SU-DHL-6 (cell line): ENCODE data around the gene SCAMP5.

ENCODE experiments used
- H2AFZ ChIP-seq: fragments of 200-600 bp; sonication (generic); 2 replicates; pipeline ENCODE4 v1.6.1; 2014; ENCODE audit warnings: low read depth, mild to moderate bottlenecking, moderate library complexity, mixed read lengths, antibody characterized with exemption, low read length; ENCODE audit not compliant: severe bottlenecking
- H3F3A ChIP-seq: fragments of 200-600 bp; shearing (Covaris generic); 2 replicates; pipeline ENCODE4 v1.6.0; 2016; ENCODE audit warnings: antibody characterized with exemption, mild to moderate bottlenecking; ENCODE audit not compliant: insufficient read depth
- H3K27ac ChIP-seq: fragments of 200-600 bp; sonication (generic); 2 replicates; pipeline ENCODE4 v1.5.1; 2016; ENCODE audit warnings: low read depth, mild to moderate bottlenecking, low read length, moderate library complexity, mixed read lengths
- H3K27me3 ChIP-seq: fragments of 200-600 bp; sonication (generic), shearing (Covaris generic); 2 replicates; pipeline ENCODE4 v1.6.0; 2014; ENCODE audit warnings: mild to moderate bottlenecking, low read length
- H3K36me3 ChIP-seq: fragments of 200-600 bp; sonication (generic); 2 replicates; pipeline ENCODE4 v1.6.1; 2014; ENCODE audit warnings: mild to moderate bottlenecking, low read length, mixed read lengths
- H3K4me2 ChIP-seq: fragments of 300-600, 200-600 bp; shearing (Covaris generic), sonication (generic); 2 replicates; pipeline ENCODE4 v1.6.0; 2014; ENCODE audit warnings: low read length, low read depth, mild to moderate bottlenecking; ENCODE audit not compliant: poor library complexity, severe bottlenecking
- H3K4me3 ChIP-seq: fragments of 200-600 bp; sonication (generic); 2 replicates; pipeline ENCODE4 v1.5.1; 2014; ENCODE audit warnings: antibody characterized with exemption, low read length, mild to moderate bottlenecking, mixed read lengths; ENCODE audit not compliant: insufficient read depth, poor library complexity, severe bottlenecking
- H3K79me2 ChIP-seq: fragments of 200-600 bp; sonication (generic); 2 replicates; pipeline ENCODE4 v1.6.1; 2014; ENCODE audit warnings: mild to moderate bottlenecking, low read length, moderate library complexity; ENCODE audit not compliant: insufficient read depth
- H3K9ac ChIP-seq: fragments of 200-600 bp; sonication (generic); 2 replicates; pipeline ENCODE4 v1.7.0; 2014; ENCODE audit warnings: mild to moderate bottlenecking, low read length
- H3K9me2 ChIP-seq: fragments of 200-600 bp; sonication (generic); replicated peaks from 2 replicates; pipeline ENCODE4 v1.6.1; 2014; ENCODE audit warnings: low read length; ENCODE audit not compliant: insufficient read depth
- H3K9me3 ChIP-seq: fragments of 200-600 bp; sonication (generic); 2 replicates; pipeline ENCODE4 v1.6.1; 2014; ENCODE audit warnings: low read length, mixed read lengths; ENCODE audit not compliant: insufficient read depth
- H4K20me1 ChIP-seq: fragments of 200-600 bp; sonication (generic); 2 replicates; pipeline ENCODE4 v1.6.1; 2014; ENCODE audit warnings: low read depth, mild to moderate bottlenecking, antibody characterized with exemption, low read length, moderate library complexity, mixed read lengths
- EZH2phosphoT487 ChIP-seq: fragments of 200-600 bp; sonication (generic), shearing (Covaris generic); conservative IDR thresholded peaks from 2 replicates; pipeline ENCODE4 v1.6.1; 2018; ENCODE audit warnings: mild to moderate bottlenecking, antibody characterized with exemption, low read length, moderate library complexity, mixed read lengths
- TF ChIP-seq, protein P1 (sequence below): fragments of 200-600 bp; sonication (generic); IDR thresholded peaks from one replicate; pipeline ENCODE4 v1.5.1; 2017; ENCODE audit warnings: antibody characterized with exemption, mild to moderate bottlenecking, low read length, moderate library complexity; ENCODE audit not compliant: insufficient read depth, poor library complexity, severe bottlenecking

SCAMP5 gene

GRCh38 chr15:75008629-75009326, 13.4 kb downstream of the SCAMP5 start:
- Histone ChIP-seq H3K4me2 (peak overlapping the region; percentile 80), H3F3A (peaks cover 32% of the 10 kb centered on the region), H4K20me1 (no peaks in the 10 kb centered on the region), H2AFZ (no peak overlapping the region), H3K9me3 (no peaks in the 10 kb centered on the region), H3K9ac (peak overlapping the region; percentile 68), H3K36me3 (no peaks in the 10 kb centered on the region), H3K4me3 (peak overlapping the region; percentile 53), H3K27ac (peak overlapping the region; percentile 96), H3K27me3 (no peaks in the 10 kb centered on the region), H3K79me2 (peaks cover 4% of the 10 kb centered on the region; the same call in 1 of the 2 replicates), H3K9me2 (no peaks in the 10 kb centered on the region)
- no peak for TF ChIP-seq EZH2phosphoT487
- TF ChIP-seq, protein P1, sequence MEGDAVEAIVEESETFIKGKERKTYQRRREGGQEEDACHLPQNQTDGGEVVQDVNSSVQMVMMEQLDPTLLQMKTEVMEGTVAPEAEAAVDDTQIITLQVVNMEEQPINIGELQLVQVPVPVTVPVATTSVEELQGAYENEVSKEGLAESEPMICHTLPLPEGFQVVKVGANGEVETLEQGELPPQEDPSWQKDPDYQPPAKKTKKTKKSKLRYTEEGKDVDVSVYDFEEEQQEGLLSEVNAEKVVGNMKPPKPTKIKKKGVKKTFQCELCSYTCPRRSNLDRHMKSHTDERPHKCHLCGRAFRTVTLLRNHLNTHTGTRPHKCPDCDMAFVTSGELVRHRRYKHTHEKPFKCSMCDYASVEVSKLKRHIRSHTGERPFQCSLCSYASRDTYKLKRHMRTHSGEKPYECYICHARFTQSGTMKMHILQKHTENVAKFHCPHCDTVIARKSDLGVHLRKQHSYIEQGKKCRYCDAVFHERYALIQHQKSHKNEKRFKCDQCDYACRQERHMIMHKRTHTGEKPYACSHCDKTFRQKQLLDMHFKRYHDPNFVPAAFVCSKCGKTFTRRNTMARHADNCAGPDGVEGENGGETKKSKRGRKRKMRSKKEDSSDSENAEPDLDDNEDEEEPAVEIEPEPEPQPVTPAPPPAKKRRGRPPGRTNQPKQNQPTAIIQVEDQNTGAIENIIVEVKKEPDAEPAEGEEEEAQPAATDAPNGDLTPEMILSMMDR: no peak

GRCh38 chr15:75016431-75016830, 21.1 kb downstream of the SCAMP5 start:
- no peak overlapping the region for H3K27ac ChIP-seq
- no peak overlapping the region for H3K4me3 ChIP-seq
- no peak overlapping the region for H3K4me2 ChIP-seq
- H3K9me3 ChIP-seq: no peaks in the 10 kb centered on the region
- H3K79me2 ChIP-seq: no peaks in the 10 kb centered on the region
- H4K20me1 ChIP-seq: no peaks in the 10 kb centered on the region
- no peaks in the 10 kb centered on the region for H3K27me3 ChIP-seq
- H3K36me3 ChIP-seq: no peaks in the 10 kb centered on the region
- no peaks in the 10 kb centered on the region for H3K9me2 ChIP-seq
- TF ChIP-seq, protein P1: no peak
- no peak for TF ChIP-seq EZH2phosphoT487
- H3K9ac ChIP-seq: no peak overlapping the region
- H3F3A ChIP-seq: no peaks in the 10 kb centered on the region
- H2AFZ ChIP-seq: no peak overlapping the region

DNA sequence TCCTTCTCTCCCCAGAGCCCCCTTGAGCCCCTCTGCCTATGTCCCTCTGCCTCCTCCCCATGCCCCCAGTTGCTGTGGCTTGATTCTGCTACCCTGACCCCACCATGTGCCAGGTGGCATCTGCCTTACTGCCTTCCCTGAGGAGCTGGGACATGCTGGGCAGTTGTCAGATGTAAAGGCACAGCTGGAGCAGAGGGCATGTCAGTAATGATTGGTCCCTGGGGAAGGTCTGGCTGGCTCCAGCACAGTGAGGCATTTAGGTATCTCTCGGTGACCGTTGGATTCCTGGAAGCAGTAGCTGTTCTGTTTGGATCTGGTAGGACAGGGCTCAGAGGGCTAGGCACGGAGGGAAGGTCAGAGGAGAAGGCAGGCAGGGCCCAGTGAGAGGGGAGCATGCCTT, 24.6 kb downstream of the SCAMP5 start:
- Histone ChIP-seq H3F3A (peaks cover 10% of the 10 kb centered on the region), H3K36me3 (no peaks in the 10 kb centered on the region), H3K9me2 (no peaks in the 10 kb centered on the region), H3K27ac (no peak overlapping the region), H2AFZ (no peak overlapping the region), H3K27me3 (no peaks in the 10 kb centered on the region), H3K9me3 (no peaks in the 10 kb centered on the region), H3K79me2 (peaks cover 10% of the 10 kb centered on the region; the same call in 1 of the 2 replicates), H4K20me1 (no peaks in the 10 kb centered on the region), H3K4me3 (no peak overlapping the region), H3K9ac (no peak overlapping the region), H3K4me2 (no peak overlapping the region)
- TF ChIP-seq, protein P1: no peak
- no peak for TF ChIP-seq EZH2phosphoT487
